ENCODE data around the gene ORC3.

- TF ChIP-seq POLR2AphosphoS5 (IDR thresholded peaks at IDR 0.05; ENCODE audit: low read depth, low read length) (no peak), TAF1 (IDR thresholded peaks at IDR 0.05; ENCODE audit: borderline replicate concordance, insufficient read depth, low read length) (no peak), REST (IDR thresholded peaks at IDR 0.05; ENCODE audit: insufficient read depth in 1 of 2, low read depth in 2 of 2, low read length in 2 of 2) (no peak), SIN3A (IDR thresholded peaks at IDR 0.05; ENCODE audit: borderline replicate concordance, insufficient read depth, low read length) (no peak), FOXP2 (optimal IDR thresholded peaks at IDR 0.05; ENCODE audit: borderline replicate concordance, extremely low read depth, extremely low read length, insufficient read depth) (no peak)
These were observed 83.3 kb downstream of the ORC3 start for GRCh38 chr6:87673237-87673636.
